ENCODE data around the gene KDM4B.

Gene KDM4B

GRCh38 chr19:5138606-5139582, 170.0 kb downstream of the KDM4B start:
- H3K9ac ChIP-seq (ENCODE audit: low read depth in 1 of 2, low read length in 2 of 2): no peak overlapping the region
- no peaks in the 10 kb centered on the region for H3K27me3 ChIP-seq (ENCODE audit: control insufficient read depth in 1 of 2, insufficient read depth in 2 of 2, low read length in 2 of 2)
- no peak overlapping the region for H3K27ac ChIP-seq (ENCODE audit: low read depth, low read length)
- H3K36me3 ChIP-seq (ENCODE audit: control insufficient read depth in 1 of 2, insufficient read depth in 2 of 2, low read length in 2 of 2): peaks cover 21 to 57% of the 10 kb centered on the region in 2 donors
- no peak overlapping the region for H3K4me3 ChIP-seq (ENCODE audit: low read depth in 1 of 2, low read length in 2 of 2)
- no peaks in the 10 kb centered on the region for H3K9me3 ChIP-seq (ENCODE audit: control insufficient read depth in 1 of 2, low read length in 2 of 2)
- peaks cover 0 to 7% of the 10 kb centered on the region in 2 donors for H3K4me1 ChIP-seq (ENCODE audit: control insufficient read depth in 1 of 2, insufficient read depth in 2 of 2, low read length in 2 of 2)

GRCh38 chr19:5139583-5140325, 170.8 kb downstream of the KDM4B start:
- Histone ChIP-seq H3K27me3 (ENCODE audit: control insufficient read depth in 1 of 2, insufficient read depth in 2 of 2, low read length in 2 of 2) (no peaks in the 10 kb centered on the region), H3K27ac (ENCODE audit: low read depth, low read length) (no peak overlapping the region), H3K4me1 (ENCODE audit: control insufficient read depth in 1 of 2, insufficient read depth in 2 of 2, low read length in 2 of 2) (peaks cover 0 to 7% of the 10 kb centered on the region in 2 donors), H3K9me3 (ENCODE audit: control insufficient read depth in 1 of 2, low read length in 2 of 2) (no peaks in the 10 kb centered on the region), H3K9ac (ENCODE audit: low read depth in 1 of 2, low read length in 2 of 2) (no peak overlapping the region), H3K4me3 (ENCODE audit: low read depth in 1 of 2, low read length in 2 of 2) (no peak overlapping the region), H3K36me3 (ENCODE audit: control insufficient read depth in 1 of 2, insufficient read depth in 2 of 2, low read length in 2 of 2) (peaks cover 24 to 51% of the 10 kb centered on the region in 2 donors)

GRCh38 chr19:5141129-5141849, 172.4 kb downstream of the KDM4B start:
- peaks cover 0 to 7% of the 10 kb centered on the region in 2 donors for H3K4me1 ChIP-seq (ENCODE audit: control insufficient read depth in 1 of 2, insufficient read depth in 2 of 2, low read length in 2 of 2)
- H3K4me3 ChIP-seq (ENCODE audit: low read depth in 1 of 2, low read length in 2 of 2): no peak overlapping the region
- H3K9me3 ChIP-seq (ENCODE audit: control insufficient read depth in 1 of 2, low read length in 2 of 2): no peaks in the 10 kb centered on the region
- no peak overlapping the region for H3K27ac ChIP-seq (ENCODE audit: low read depth, low read length)
- H3K27me3 ChIP-seq (ENCODE audit: control insufficient read depth in 1 of 2, insufficient read depth in 2 of 2, low read length in 2 of 2): no peaks in the 10 kb centered on the region
- no peak overlapping the region for H3K9ac ChIP-seq (ENCODE audit: low read depth in 1 of 2, low read length in 2 of 2)
- H3K36me3 ChIP-seq (ENCODE audit: control insufficient read depth in 1 of 2, insufficient read depth in 2 of 2, low read length in 2 of 2): peaks cover 19 to 49% of the 10 kb centered on the region in 2 donors

- Histone ChIP-seq H3K4me1 (ENCODE audit: control insufficient read depth in 1 of 2, insufficient read depth in 2 of 2, low read length in 2 of 2) (peaks cover 0 to 7% of the 10 kb centered on the region in 2 donors), H3K36me3 (ENCODE audit: control insufficient read depth in 1 of 2, insufficient read depth in 2 of 2, low read length in 2 of 2) (peaks cover 19 to 53% of the 10 kb centered on the region in 2 donors), H3K9ac (ENCODE audit: low read depth in 1 of 2, low read length in 2 of 2) (no peak overlapping the region), H3K9me3 (ENCODE audit: control insufficient read depth in 1 of 2, low read length in 2 of 2) (no peaks in the 10 kb centered on the region), H3K27me3 (ENCODE audit: control insufficient read depth in 1 of 2, insufficient read depth in 2 of 2, low read length in 2 of 2) (no peaks in the 10 kb centered on the region), H3K4me3 (ENCODE audit: low read depth in 1 of 2, low read length in 2 of 2) (no peak overlapping the region), H3K27ac (ENCODE audit: low read depth, low read length) (no peak overlapping the region)
These were observed 173.2 kb downstream of the KDM4B start for GRCh38 chr19:5141850-5142724.

- Histone ChIP-seq H3K4me1 (ENCODE audit: control insufficient read depth in 1 of 2, insufficient read depth in 2 of 2, low read length in 2 of 2) (peaks cover 0 to 7% of the 10 kb centered on the region in 2 donors), H3K27ac (ENCODE audit: low read depth, low read length) (no peak overlapping the region), H3K27me3 (ENCODE audit: control insufficient read depth in 1 of 2, insufficient read depth in 2 of 2, low read length in 2 of 2) (no peaks in the 10 kb centered on the region), H3K36me3 (ENCODE audit: control insufficient read depth in 1 of 2, insufficient read depth in 2 of 2, low read length in 2 of 2) (peaks cover 14 to 49% of the 10 kb centered on the region in 2 donors), H3K9me3 (ENCODE audit: control insufficient read depth in 1 of 2, low read length in 2 of 2) (no peaks in the 10 kb centered on the region), H3K9ac (ENCODE audit: low read depth in 1 of 2, low read length in 2 of 2) (no peak overlapping the region), H3K4me3 (ENCODE audit: low read depth in 1 of 2, low read length in 2 of 2) (no peak overlapping the region)
These were observed 173.8 kb downstream of the KDM4B start for GRCh38 chr19:5142725-5143097.

- H3K27ac ChIP-seq (ENCODE audit: low read depth, low read length): no peak overlapping the region
- peaks cover 9 to 41% of the 10 kb centered on the region in 2 donors for H3K36me3 ChIP-seq (ENCODE audit: control insufficient read depth in 1 of 2, insufficient read depth in 2 of 2, low read length in 2 of 2)
- H3K4me3 ChIP-seq (ENCODE audit: low read depth in 1 of 2, low read length in 2 of 2): no peak overlapping the region
- H3K9me3 ChIP-seq (ENCODE audit: control insufficient read depth in 1 of 2, low read length in 2 of 2): no peaks in the 10 kb centered on the region
- H3K4me1 ChIP-seq (ENCODE audit: control insufficient read depth in 1 of 2, insufficient read depth in 2 of 2, low read length in 2 of 2): peaks cover 0 to 7% of the 10 kb centered on the region in 2 donors
- H3K9ac ChIP-seq (ENCODE audit: low read depth in 1 of 2, low read length in 2 of 2): no peak overlapping the region
- H3K27me3 ChIP-seq (ENCODE audit: control insufficient read depth in 1 of 2, insufficient read depth in 2 of 2, low read length in 2 of 2): no peaks in the 10 kb centered on the region
These were observed 174.8 kb downstream of the KDM4B start for GRCh38 chr19:5143471-5144411.

GRCh38 chr19:5144545-5145179, 175.7 kb downstream of the KDM4B start:
- Histone ChIP-seq H3K36me3 (ENCODE audit: control insufficient read depth in 1 of 2, insufficient read depth in 2 of 2, low read length in 2 of 2) (peaks cover 4 to 37% of the 10 kb centered on the region in 2 donors), H3K4me1 (ENCODE audit: control insufficient read depth in 1 of 2, insufficient read depth in 2 of 2, low read length in 2 of 2) (peaks cover 0 to 2% of the 10 kb centered on the region in 2 donors), H3K27ac (ENCODE audit: low read depth, low read length) (no peak overlapping the region), H3K9me3 (ENCODE audit: control insufficient read depth in 1 of 2, low read length in 2 of 2) (no peaks in the 10 kb centered on the region), H3K9ac (ENCODE audit: low read depth in 1 of 2, low read length in 2 of 2) (no peak overlapping the region), H3K4me3 (ENCODE audit: low read depth in 1 of 2, low read length in 2 of 2) (no peak overlapping the region), H3K27me3 (ENCODE audit: control insufficient read depth in 1 of 2, insufficient read depth in 2 of 2, low read length in 2 of 2) (no peaks in the 10 kb centered on the region)

- no peak overlapping the region for H3K27ac ChIP-seq (ENCODE audit: low read depth, low read length)
- H3K9ac ChIP-seq (ENCODE audit: low read depth in 1 of 2, low read length in 2 of 2): no peak overlapping the region
- no peaks in the 10 kb centered on the region for H3K27me3 ChIP-seq (ENCODE audit: control insufficient read depth in 1 of 2, insufficient read depth in 2 of 2, low read length in 2 of 2)
- no peak overlapping the region for H3K4me3 ChIP-seq (ENCODE audit: low read depth in 1 of 2, low read length in 2 of 2)
- H3K36me3 ChIP-seq (ENCODE audit: control insufficient read depth in 1 of 2, insufficient read depth in 2 of 2, low read length in 2 of 2): peaks cover 4 to 39% of the 10 kb centered on the region in 2 donors
- no peaks in the 10 kb centered on the region for H3K9me3 ChIP-seq (ENCODE audit: control insufficient read depth in 1 of 2, low read length in 2 of 2)
- H3K4me1 ChIP-seq (ENCODE audit: control insufficient read depth in 1 of 2, insufficient read depth in 2 of 2, low read length in 2 of 2): no peaks in the 10 kb centered on the region
These were observed 176.9 kb downstream of the KDM4B start for GRCh38 chr19:5145521-5146511.

All from duodenal mucosa (tissue), 2 donors.